B cell (primary cell): ENCODE results near the gene SULT1C4. TPM values are rescaled to one million over a fixed set of nuclear protein-coding genes. Genes with fewer than 3 reads are reported as not detected.

Experiments used
- ATAC-seq: fragments of 200-7000 bp; cut with Tn5 transposase; one replicate; pipeline ENCODE4 v1.10.0; 2021; ENCODE audit warnings: low read depth, mild to moderate bottlenecking, moderate number of reproducible peaks, moderate library complexity
- CTCF ChIA-PET: fragments of 350-600 bp; sonication (Branson Sonifier 250); formaldehyde crosslinking; loops from one replicate; lab custom pipeline; 2021; ENCODE audit warnings: antibody characterized with exemption, inconsistent platforms; lab: Charles Lee
- POLR2A ChIA-PET: fragments of 350-600 bp; sonication (Branson Sonifier 250); formaldehyde crosslinking; loops from one replicate; lab custom pipeline; 2021; ENCODE audit warnings: antibody characterized with exemption; lab: Charles Lee
- DNase-seq: peaks from one replicate; pipeline ENCODE4 v3.0.0; 2013
- H2AFZ ChIP-seq: 2 replicates; pipeline ENCODE4 v1.6.1; 2012; ENCODE audit warnings: mild to moderate bottlenecking, low read depth, low read length; ENCODE audit not compliant: insufficient read depth, poor library complexity, severe bottlenecking
- H3K27ac ChIP-seq, 2 donors: 1 replicate in 1 of 2; 2 replicates in 1 of 2; pipeline ENCODE4 v1.5.1; 2012 to 2013; ENCODE audit warnings: low read length in 2 of 2, mild to moderate bottlenecking in 2 of 2, moderate library complexity in 1 of 2
- H3K27me3 ChIP-seq, 4 experiments: fragments of 200-600 bp in 1 of 4; sonication (generic) in 1 of 4; replicated peaks in 1 of 4; 1 replicate in 2 of 4; 2 replicates in 2 of 4; pipeline versions ENCODE4 v1.6.1 to v1.7.0; 2013 to 2016; ENCODE audit warnings: low read length in 3 of 4, mild to moderate bottlenecking in 2 of 4, mixed read lengths in 1 of 4, moderate library complexity in 1 of 4; ENCODE audit not compliant: insufficient read depth in 4 of 4, control insufficient read depth in 3 of 4; ENCODE audit errors: control extremely low read depth in 1 of 4
- H3K36me3 ChIP-seq, 2 experiments: replicated peaks in 1 of 2; 1 replicate in 1 of 2; 2 replicates in 1 of 2; pipeline versions ENCODE4 v1.6.1 to v1.7.1; 2013; ENCODE audit warnings: low read length in 1 of 2; ENCODE audit not compliant: insufficient read depth in 2 of 2, control insufficient read depth in 1 of 2; ENCODE audit errors: control extremely low read depth in 1 of 2, extremely low read depth in 1 of 2
- H3K4me1 ChIP-seq, 2 donors: fragments of 200-600 bp in 1 of 2; sonication (generic) in 1 of 2; 1 replicate in 1 of 2; 2 replicates in 1 of 2; pipeline versions ENCODE4 v1.5.1 to v1.6.1; 2013 to 2017; ENCODE audit warnings: low read length in 2 of 2; ENCODE audit not compliant: control insufficient read depth in 2 of 2, insufficient read depth in 2 of 2
- H3K4me2 ChIP-seq: replicated peaks from 2 replicates; pipeline ENCODE3; 2012; ENCODE audit warnings: mild to moderate bottlenecking, low read depth, low read length; ENCODE audit not compliant: poor library complexity, severe bottlenecking
- H3K4me3 ChIP-seq, 5 experiments: fragments of 200-600 bp in 1 of 5; sonication (generic) in 1 of 5; 1 replicate in 3 of 5; 2 replicates in 2 of 5; pipeline versions ENCODE4 v1.5.1 to v1.7.0; 2011 to 2016; ENCODE audit warnings: low read length in 4 of 5, mild to moderate bottlenecking in 4 of 5, low read depth in 2 of 5, control low read depth in 1 of 5, moderate library complexity in 1 of 5; ENCODE audit not compliant: insufficient read depth in 1 of 5; ENCODE audit errors: control extremely low read depth in 1 of 5, extremely low read depth in 1 of 5
- H3K79me2 ChIP-seq: fragments of 200-600 bp; sonication (generic); one replicate; pipeline ENCODE4 v1.6.0; 2016; ENCODE audit warnings: low read length; ENCODE audit not compliant: control insufficient read depth, insufficient read depth
- H3K9ac ChIP-seq: fragments of 200-600 bp; sonication (generic); 2 replicates; pipeline ENCODE4 v1.6.1; 2017; ENCODE audit warnings: mild to moderate bottlenecking, low read length, moderate library complexity
- H3K9me3 ChIP-seq, 3 donors: one replicate each; pipeline versions ENCODE4 v1.6.1 to v1.7.1; 2013; ENCODE audit warnings: low read length in 2 of 3; ENCODE audit not compliant: control insufficient read depth in 2 of 3, insufficient read depth in 1 of 3; ENCODE audit errors: control extremely low read depth in 1 of 3
- H4K20me1 ChIP-seq: 2 replicates; pipeline ENCODE4 v1.6.0; 2012; ENCODE audit warnings: mild to moderate bottlenecking, low read length; ENCODE audit not compliant: insufficient read depth, control insufficient read depth, poor library complexity, severe bottlenecking
- H3K27ac Mint-ChIP-seq: one replicate; pipeline ENCODE4 v1.8.0; 2021; ENCODE audit warnings: mixed read lengths
- H3K27me3 Mint-ChIP-seq: one replicate; pipeline ENCODE4 v1.8.0; 2021; ENCODE audit warnings: mixed read lengths
- H3K4me1 Mint-ChIP-seq: one replicate; pipeline ENCODE4 v1.8.0; 2021; ENCODE audit warnings: mixed read lengths
- H3K4me3 Mint-ChIP-seq: one replicate; pipeline ENCODE4 v1.8.0; 2021; ENCODE audit warnings: mixed read lengths
- H3K9me3 Mint-ChIP-seq: one replicate; pipeline ENCODE4 v1.8.0; 2022; ENCODE audit warnings: mixed read lengths; ENCODE audit not compliant: insufficient read depth
- EZH2 ChIP-seq: IDR thresholded peaks from 2 replicates; pipeline ENCODE4 v1.6.1; 2012; ENCODE audit warnings: borderline replicate concordance, low read depth, mild to moderate bottlenecking, moderate library complexity, low read length; ENCODE audit not compliant: insufficient read depth, poor library complexity, severe bottlenecking
- WGBS: methylation state at CpG from one replicate; pipeline ENCODE4 v1.1.5; 2013; ENCODE audit warnings: missing lambda C conversion rate; ENCODE audit not compliant: insufficient coverage; 5-methylcytosine and 5-hydroxymethylcytosine counted together
- intact Hi-C: fragments of 100-400 bp; cut with micrococcal nuclease; formaldehyde crosslinking; loops from one replicate; pipeline ENCODE4 v1.10.0; 2022
- polyA plus RNA-seq: library from polyadenylated mRNA; depleted of rRNA; stranded (reverse); fragments of >200 nt; gene quantifications from 2 replicates; pipeline ENCODE4 v1.2.3, GENCODE V29; 2012
- total RNA-seq, 2 donors: library from RNA; stranded (reverse); fragments of 120-200 nt in 1 of 2; gene quantifications; 1 replicate in 1 of 2; 2 replicates in 1 of 2; pipeline versions ENCODE4 v1.2.3 to v1.2.4, GENCODE V29; 2013 to 2022
- TF ChIP-seq, protein P1 (sequence below): fragments of 200-600 bp; IDR thresholded peaks from one replicate; pipeline ENCODE4 v1.8.0; 2022; ENCODE audit warnings: antibody characterized with exemption, mild to moderate bottlenecking

Gene SULT1C4
- total and polyA plus RNA-seq, 2 donors (not counting 1 experiment from before 2014, with no cell fraction given) = not detected

DNA sequence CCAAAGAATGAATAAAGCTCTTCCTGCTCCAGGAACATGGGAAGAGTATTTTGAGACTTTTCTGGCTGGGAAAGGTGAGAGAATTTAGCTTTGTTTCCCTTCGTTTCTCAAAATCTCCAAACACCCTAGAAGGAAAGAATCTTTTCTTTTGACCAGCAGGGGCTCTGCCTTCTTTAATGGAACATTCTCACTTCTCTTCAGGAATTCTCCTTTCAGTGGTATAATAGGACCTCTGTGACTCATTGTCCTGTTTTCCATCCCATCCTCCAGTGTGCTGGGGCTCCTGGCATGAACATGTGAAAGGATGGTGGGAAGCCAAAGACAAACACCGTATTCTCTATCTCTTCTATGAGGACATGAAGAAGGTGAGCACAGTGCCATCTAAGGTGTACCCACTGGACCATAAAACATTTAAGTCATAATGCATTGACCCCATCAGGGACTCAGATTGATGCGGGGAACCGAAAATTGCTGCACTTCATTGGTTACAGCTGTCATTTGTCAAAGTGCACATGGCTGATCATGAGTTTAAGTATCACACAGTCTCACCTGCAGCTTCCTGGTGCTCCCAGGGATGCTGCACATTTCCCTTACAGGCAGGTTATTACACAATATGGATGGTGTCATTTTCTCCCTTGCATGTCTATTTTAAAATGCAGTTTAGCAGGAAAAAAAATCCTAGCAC, 5.5 kb downstream of the SULT1C4 start:
- Histone ChIP-seq H3K79me2 (no peaks in the 10 kb centered on the region), H3K36me3 (no peaks in the 10 kb centered on the region), H3K9ac (no peak overlapping the region), H3K4me3 (no peak overlapping the region), H3K27me3 (no peaks in the 10 kb centered on the region), H3K9me3 (no peaks in the 10 kb centered on the region), H3K4me2 (no peak overlapping the region), H3K4me1 (no peaks in the 10 kb centered on the region), H2AFZ (no peak overlapping the region), H3K27ac (no peak overlapping the region), H4K20me1 (no peaks in the 10 kb centered on the region)
- Mint-ChIP-seq H3K4me3 (no peak overlapping the region), H3K27me3 (peaks cover 13% of the 10 kb centered on the region), H3K9me3 (peaks cover 3% of the 10 kb centered on the region), H3K27ac (no peak overlapping the region), H3K4me1 (no peaks in the 10 kb centered on the region)
- WGBS = 60% methylated on average over 2 of the region's 4 CpGs
- CTCF ChIA-PET = no interaction called here
- intact Hi-C loops = no loop called here
- no peak for DNase-seq
- POLR2A ChIA-PET = no interaction called here
- no peak for ATAC-seq
- no peak for TF ChIP-seq EZH2
- TF ChIP-seq, protein P1, sequence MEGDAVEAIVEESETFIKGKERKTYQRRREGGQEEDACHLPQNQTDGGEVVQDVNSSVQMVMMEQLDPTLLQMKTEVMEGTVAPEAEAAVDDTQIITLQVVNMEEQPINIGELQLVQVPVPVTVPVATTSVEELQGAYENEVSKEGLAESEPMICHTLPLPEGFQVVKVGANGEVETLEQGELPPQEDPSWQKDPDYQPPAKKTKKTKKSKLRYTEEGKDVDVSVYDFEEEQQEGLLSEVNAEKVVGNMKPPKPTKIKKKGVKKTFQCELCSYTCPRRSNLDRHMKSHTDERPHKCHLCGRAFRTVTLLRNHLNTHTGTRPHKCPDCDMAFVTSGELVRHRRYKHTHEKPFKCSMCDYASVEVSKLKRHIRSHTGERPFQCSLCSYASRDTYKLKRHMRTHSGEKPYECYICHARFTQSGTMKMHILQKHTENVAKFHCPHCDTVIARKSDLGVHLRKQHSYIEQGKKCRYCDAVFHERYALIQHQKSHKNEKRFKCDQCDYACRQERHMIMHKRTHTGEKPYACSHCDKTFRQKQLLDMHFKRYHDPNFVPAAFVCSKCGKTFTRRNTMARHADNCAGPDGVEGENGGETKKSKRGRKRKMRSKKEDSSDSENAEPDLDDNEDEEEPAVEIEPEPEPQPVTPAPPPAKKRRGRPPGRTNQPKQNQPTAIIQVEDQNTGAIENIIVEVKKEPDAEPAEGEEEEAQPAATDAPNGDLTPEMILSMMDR = no peak

DNA sequence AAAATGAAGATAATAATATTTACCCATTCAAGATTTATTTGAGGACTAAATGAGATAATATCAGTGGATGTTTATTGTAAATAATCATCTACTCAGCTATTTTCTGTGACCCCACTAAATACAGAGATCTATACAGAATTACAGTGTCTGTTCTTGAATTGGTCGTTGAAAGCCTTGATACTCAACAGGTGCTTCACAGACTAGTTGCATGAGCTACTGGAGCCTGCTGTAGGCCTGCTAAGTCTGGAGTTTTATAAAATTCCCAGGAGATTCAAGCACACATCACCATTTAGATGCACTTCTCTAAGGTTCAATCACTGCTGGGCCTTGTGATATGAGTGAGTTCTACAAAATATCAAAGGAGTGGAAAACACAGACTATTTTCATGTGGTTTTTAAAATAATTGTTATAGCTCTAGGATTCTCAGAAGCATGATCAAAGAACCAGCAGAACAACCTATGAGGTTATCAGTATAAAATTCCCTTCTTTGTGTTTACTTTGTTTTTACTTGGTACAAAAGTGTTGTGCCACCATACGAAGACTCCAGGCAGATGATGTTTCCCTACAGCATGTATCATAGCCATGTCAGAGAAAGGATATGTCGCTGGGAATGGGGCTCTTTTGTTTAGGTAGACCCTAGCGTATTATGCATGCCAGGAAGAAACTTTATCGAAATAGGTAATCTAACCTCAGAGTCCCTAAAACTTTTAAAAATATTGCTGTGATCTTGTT, 7.1 kb downstream of the SULT1C4 start:
- WGBS = no CpG with 5 or more reads among the region's 5 CpGs

More for the DNA sequence above, 7.1 kb downstream of the SULT1C4 start:
- H3K27ac ChIP-seq = no peak overlapping the region
- no peaks in the 10 kb centered on the region for H3K9me3 ChIP-seq
- TF ChIP-seq, protein P1 = no peak
- no peak for TF ChIP-seq EZH2
- H3K9ac ChIP-seq = no peak overlapping the region
- no peak overlapping the region for H3K4me2 ChIP-seq
- DNase-seq = no peak
- no peaks in the 10 kb centered on the region for H3K36me3 ChIP-seq
- H3K79me2 ChIP-seq = no peaks in the 10 kb centered on the region
- no peak overlapping the region for H3K4me3 Mint-ChIP-seq
- H2AFZ ChIP-seq = no peak overlapping the region
- H3K4me1 Mint-ChIP-seq = no peaks in the 10 kb centered on the region
- ATAC-seq = no peak
- no peak overlapping the region for H3K27ac Mint-ChIP-seq
- H3K27me3 Mint-ChIP-seq = peaks cover 19% of the 10 kb centered on the region
- H3K27me3 ChIP-seq = no peaks in the 10 kb centered on the region
- intact Hi-C loops = no loop called here
- H3K4me3 ChIP-seq = no peak overlapping the region
- no peaks in the 10 kb centered on the region for H3K4me1 ChIP-seq
- peaks cover 3% of the 10 kb centered on the region for H3K9me3 Mint-ChIP-seq
- CTCF ChIA-PET = no interaction called here
- H4K20me1 ChIP-seq = no peaks in the 10 kb centered on the region
- POLR2A ChIA-PET = no interaction called here
